Measurements from ENCODE around the gene IMPDH1. TPM values are rescaled to one million over a fixed set of nuclear protein-coding genes. Genes with fewer than 3 reads are reported as not detected.
A peak's percentile ranks its signal among the peaks of the same experiment; 100 is the strongest.

IMPDH1 gene
- total and polyA plus RNA-seq, 9 of the 15 experiments (the other 6 are each of a cell fraction or from before 2014, with no cell fraction given), result 0.80 to 118 (median 64.3) TPM

- H3K36me3 ChIP-seq (ENCODE audit: control insufficient read depth, insufficient read depth, low read length), result no peaks in the 10 kb centered on the region
- H4K20me1 ChIP-seq (replicated peaks; ENCODE audit: control insufficient read depth, insufficient read depth, low read length), result 0 out of 2 replicates have a peak, but pooled peaks cover 8% of the 10 kb centered on the region
- no TSS peak for BruUV-seq (replicated peaks)
- DNase-seq (ENCODE audit: extremely low read depth in 1 of 4, low spot score in 3 of 4) (no peak), FAIRE-seq (no peak), ATAC-seq (no peak)
- H3K9ac ChIP-seq (ENCODE audit: insufficient read depth in 1 of 2, low read depth in 2 of 2, low read length in 2 of 2), result peak overlapping the region in 1 of 2 experiments; percentile 30; a peak in 1 of 4 replicates
- in situ Hi-C loops (cut with MboI) (loop anchor here (5.0 kb wide), 1 partner anchor 36 kb away; no protein-coding TSS in a partner anchor), intact Hi-C loops (cut with micrococcal nuclease) (loop anchor here (10.0 kb wide), 1 partner anchor 149 kb away; no protein-coding TSS in a partner anchor)
- no peak overlapping the region for H2AFZ ChIP-seq (ENCODE audit: low read depth, low read length)
- CTCF ChIA-PET (ENCODE audit: low intra/inter-chr PET ratio), result no interaction called here
- peaks cover 6 to 18% of the 10 kb centered on the region in 2 experiments; a peak in 4 of 5 replicates for H3K4me1 ChIP-seq (replicated peaks in 1 of 2; ENCODE audit: control insufficient read depth in 2 of 2, insufficient read depth in 2 of 2, low read length in 2 of 2)
- no peak overlapping the region for H3K27ac ChIP-seq (ENCODE audit: extremely low read depth, low read depth, low read length)
- H3K9me3 ChIP-seq (replicated peaks; ENCODE audit: control insufficient read depth, insufficient read depth, low read depth, low read length), result no peaks in the 10 kb centered on the region
- H3K27me3 ChIP-seq (ENCODE audit: control insufficient read depth in 2 of 2, insufficient read depth in 2 of 2, low read length in 2 of 2), result no peaks in the 10 kb centered on the region
- H3K4me3 ChIP-seq, result no peak overlapping the region
- WGBS (ENCODE audit: insufficient coverage, low coverage, missing lambda C conversion rate), result 16% methylated on average over 3 of the region's 3 CpGs
- H3K79me2 ChIP-seq (ENCODE audit: control insufficient read depth, insufficient read depth, low read length), result no peaks in the 10 kb centered on the region
- peaks cover 3% of the 10 kb centered on the region for H3K9me1 ChIP-seq (ENCODE audit: control insufficient read depth, insufficient read depth, low read length)
- TF ChIP-seq ZNF407 (IDR thresholded peaks at IDR 0.05; ENCODE audit: low read depth) (no peak), BCL6 (CRISPR knock-in tag; IDR thresholded peaks at IDR 0.05) (no peak), ZNF12 (CRISPR knock-in tag; IDR thresholded peaks at IDR 0.05) (peak; percentile 90), CBFB (CRISPR knock-in tag; IDR thresholded peaks at IDR 0.05) (no peak), POU5F1 (IDR thresholded peaks at IDR 0.05; ENCODE audit: borderline replicate concordance, low read depth, low read length, partially characterized antibody) (no peak), ZNF408 (CRISPR knock-in tag; IDR thresholded peaks at IDR 0.05; ENCODE audit: low read depth) (no peak), SAFB2 (IDR thresholded peaks at IDR 0.05; ENCODE audit: borderline replicate concordance, low read depth, low read length, severe bottlenecking) (no peak)
- TF ChIP-seq, protein P1, sequence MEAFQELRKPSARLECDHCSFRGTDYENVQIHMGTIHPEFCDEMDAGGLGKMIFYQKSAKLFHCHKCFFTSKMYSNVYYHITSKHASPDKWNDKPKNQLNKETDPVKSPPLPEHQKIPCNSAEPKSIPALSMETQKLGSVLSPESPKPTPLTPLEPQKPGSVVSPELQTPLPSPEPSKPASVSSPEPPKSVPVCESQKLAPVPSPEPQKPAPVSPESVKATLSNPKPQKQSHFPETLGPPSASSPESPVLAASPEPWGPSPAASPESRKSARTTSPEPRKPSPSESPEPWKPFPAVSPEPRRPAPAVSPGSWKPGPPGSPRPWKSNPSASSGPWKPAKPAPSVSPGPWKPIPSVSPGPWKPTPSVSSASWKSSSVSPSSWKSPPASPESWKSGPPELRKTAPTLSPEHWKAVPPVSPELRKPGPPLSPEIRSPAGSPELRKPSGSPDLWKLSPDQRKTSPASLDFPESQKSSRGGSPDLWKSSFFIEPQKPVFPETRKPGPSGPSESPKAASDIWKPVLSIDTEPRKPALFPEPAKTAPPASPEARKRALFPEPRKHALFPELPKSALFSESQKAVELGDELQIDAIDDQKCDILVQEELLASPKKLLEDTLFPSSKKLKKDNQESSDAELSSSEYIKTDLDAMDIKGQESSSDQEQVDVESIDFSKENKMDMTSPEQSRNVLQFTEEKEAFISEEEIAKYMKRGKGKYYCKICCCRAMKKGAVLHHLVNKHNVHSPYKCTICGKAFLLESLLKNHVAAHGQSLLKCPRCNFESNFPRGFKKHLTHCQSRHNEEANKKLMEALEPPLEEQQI (IDR thresholded peaks at IDR 0.05), result no peak
- TF ChIP-seq, protein P2, sequence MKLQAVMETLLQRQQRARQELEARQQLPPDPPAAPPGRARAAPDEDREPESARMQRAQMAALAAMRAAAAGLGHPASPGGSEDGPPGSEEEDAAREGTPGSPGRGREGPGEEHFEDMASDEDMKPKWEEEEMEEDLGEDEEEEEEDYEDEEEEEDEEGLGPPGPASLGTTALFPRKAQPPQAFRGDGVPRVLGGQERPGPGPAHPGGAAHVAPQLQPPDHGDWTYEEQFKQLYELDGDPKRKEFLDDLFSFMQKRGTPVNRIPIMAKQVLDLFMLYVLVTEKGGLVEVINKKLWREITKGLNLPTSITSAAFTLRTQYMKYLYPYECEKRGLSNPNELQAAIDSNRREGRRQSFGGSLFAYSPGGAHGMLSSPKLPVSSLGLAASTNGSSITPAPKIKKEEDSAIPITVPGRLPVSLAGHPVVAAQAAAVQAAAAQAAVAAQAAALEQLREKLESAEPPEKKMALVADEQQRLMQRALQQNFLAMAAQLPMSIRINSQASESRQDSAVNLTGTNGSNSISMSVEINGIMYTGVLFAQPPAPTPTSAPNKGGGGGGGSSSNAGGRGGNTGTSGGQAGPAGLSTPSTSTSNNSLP (IDR thresholded peaks at IDR 0.05; ENCODE audit: borderline replicate concordance, low read depth, low read length), result no peak
- POLR2A ChIA-PET, result interaction anchor here (0.7 to 1.3 kb wide), 2 partner anchors 11 to 55 kb away, joined by 3 read pairs; no protein-coding TSS in a partner anchor
- H3K4me2 ChIP-seq (ENCODE audit: insufficient read depth, low read length), result no peak overlapping the region
These were observed 26.0 kb downstream of the IMPDH1 start for GRCh38 chr7:128383776-128384175.
